C4-2B (cell line): Measurements from ENCODE around the gene DVL1.

Experiments used
- ZFX ChIP-seq: fragments of 450-650 bp; IDR thresholded peaks from 2 replicates; pipeline ENCODE4 v1.6.1; 2017
- TF ChIP-seq, protein P1 (sequence below): fragments of 450-650 bp; conservative IDR thresholded peaks from 2 replicates; pipeline ENCODE4 v1.5.1; 2017; ENCODE audit warnings: mild to moderate bottlenecking

DNA sequence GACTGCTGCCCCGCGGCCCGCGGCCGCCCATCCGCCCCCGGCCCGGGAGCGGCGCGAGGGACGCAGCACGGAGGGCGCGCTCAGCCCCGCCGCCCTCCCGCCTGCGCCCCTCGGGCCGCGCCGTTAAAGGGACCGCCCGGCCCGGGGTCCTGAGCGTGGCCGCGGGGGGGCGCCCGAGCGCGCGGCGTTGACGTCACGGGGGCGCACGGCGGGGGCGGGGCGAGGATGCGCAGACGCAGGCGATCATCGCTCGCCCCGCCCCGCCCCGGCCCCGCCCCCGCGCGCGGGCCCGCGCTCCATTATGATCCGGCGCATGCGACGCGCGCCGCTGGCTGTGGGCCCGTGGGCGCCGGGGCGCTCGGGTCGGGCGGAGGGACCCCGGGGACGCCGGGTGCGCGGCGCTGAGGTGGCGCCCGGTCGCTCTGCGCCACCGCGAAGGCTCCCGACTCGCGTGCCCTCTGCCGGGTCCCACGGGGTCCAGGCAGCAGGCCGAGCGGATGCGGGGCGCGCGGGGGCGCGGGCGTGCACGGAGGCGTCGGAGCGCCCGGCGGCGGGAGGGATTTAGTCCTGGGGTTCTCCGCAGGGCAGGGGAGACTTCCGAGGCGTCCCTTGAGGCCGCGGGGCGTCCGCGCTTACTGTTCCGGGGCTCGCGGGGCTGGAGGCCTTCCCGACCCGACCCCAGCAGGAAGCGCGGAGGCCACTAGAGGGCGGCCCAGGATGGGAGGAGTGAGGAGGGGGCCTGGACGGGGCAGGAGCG, at the start of gene DVL1:
- TF ChIP-seq, protein P1, sequence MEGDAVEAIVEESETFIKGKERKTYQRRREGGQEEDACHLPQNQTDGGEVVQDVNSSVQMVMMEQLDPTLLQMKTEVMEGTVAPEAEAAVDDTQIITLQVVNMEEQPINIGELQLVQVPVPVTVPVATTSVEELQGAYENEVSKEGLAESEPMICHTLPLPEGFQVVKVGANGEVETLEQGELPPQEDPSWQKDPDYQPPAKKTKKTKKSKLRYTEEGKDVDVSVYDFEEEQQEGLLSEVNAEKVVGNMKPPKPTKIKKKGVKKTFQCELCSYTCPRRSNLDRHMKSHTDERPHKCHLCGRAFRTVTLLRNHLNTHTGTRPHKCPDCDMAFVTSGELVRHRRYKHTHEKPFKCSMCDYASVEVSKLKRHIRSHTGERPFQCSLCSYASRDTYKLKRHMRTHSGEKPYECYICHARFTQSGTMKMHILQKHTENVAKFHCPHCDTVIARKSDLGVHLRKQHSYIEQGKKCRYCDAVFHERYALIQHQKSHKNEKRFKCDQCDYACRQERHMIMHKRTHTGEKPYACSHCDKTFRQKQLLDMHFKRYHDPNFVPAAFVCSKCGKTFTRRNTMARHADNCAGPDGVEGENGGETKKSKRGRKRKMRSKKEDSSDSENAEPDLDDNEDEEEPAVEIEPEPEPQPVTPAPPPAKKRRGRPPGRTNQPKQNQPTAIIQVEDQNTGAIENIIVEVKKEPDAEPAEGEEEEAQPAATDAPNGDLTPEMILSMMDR: peak; percentile 77
- TF ChIP-seq ZFX: peak; percentile 27; the same call in 1 of the 2 replicates
